RCC 7860 (cell line): ENCODE results near the gene AMZ1.

Source experiments
- DNase-seq: peaks from one replicate; pipeline ENCODE4 v3.0.0-alpha.2; 2015; ENCODE audit warnings: low spot score
- FAIRE-seq: peaks from 2 replicates; lab custom pipeline; 2012; peaks lifted over from hg19 to GRCh38; lab: Jason Lieb, UNC

Gene AMZ1

GRCh38 chr7:2764621-2765020 lies 76.6 kb downstream of the AMZ1 start:
- DNase-seq (no peak), FAIRE-seq (no peak)
